Activated CD4-positive, alpha-beta memory T cell treated with anti-CD3 and anti-CD28 coated beads for 36 hours (primary cell): ENCODE data around the gene TMEM232. TPM values are rescaled to one million over a fixed set of nuclear protein-coding genes. Genes with fewer than 3 reads are reported as not detected.
"Not testable (repeated sequence)": the region's sequence is repeated elsewhere in the genome, so short reads cannot be mapped to it uniquely, and the experiment has no call there.

Experiments
- CTCF ChIA-PET: fragments of 350-600 bp; sonication (Branson Sonifier 250); formaldehyde crosslinking; loops from one replicate; lab custom pipeline; 2021; ENCODE audit warnings: antibody characterized with exemption, inconsistent platforms; lab: Charles Lee
- POLR2A ChIA-PET: fragments of 350-600 bp; sonication (Branson Sonifier 250); formaldehyde crosslinking; loops from one replicate; lab custom pipeline; 2021; ENCODE audit warnings: antibody characterized with exemption; lab: Charles Lee
- DNase-seq: peaks from one replicate; pipeline ENCODE4 v3.0.0-alpha.2; 2020
- H3K27ac Mint-ChIP-seq: one replicate; pipeline ENCODE4 v1.8.0; 2021; ENCODE audit warnings: mixed read lengths
- H3K27me3 Mint-ChIP-seq: one replicate; pipeline ENCODE4 v1.8.0; 2021; ENCODE audit warnings: mixed read lengths
- H3K36me3 Mint-ChIP-seq: one replicate; pipeline ENCODE4 v1.8.0; 2021; ENCODE audit warnings: mixed read lengths
- H3K4me1 Mint-ChIP-seq: one replicate; pipeline ENCODE4 v1.8.0; 2021; ENCODE audit warnings: low read depth, mixed read lengths
- H3K4me3 Mint-ChIP-seq: one replicate; pipeline ENCODE4 v1.8.0; 2021; ENCODE audit warnings: mild to moderate bottlenecking, mixed read lengths
- H3K9me3 Mint-ChIP-seq: one replicate; pipeline ENCODE4 v1.8.0; 2021; ENCODE audit warnings: mixed read lengths
- intact Hi-C: fragments of 100-400 bp; cut with micrococcal nuclease; formaldehyde crosslinking; loops from one replicate; pipeline ENCODE4 v1.15.1; 2023
- total RNA-seq, 2 experiments: library from RNA; stranded (reverse); gene quantifications; one replicate each; pipeline ENCODE4 v1.2.3, GENCODE V29; 2021

The TMEM232 gene
- total RNA-seq, 2 experiments from 2014 or later = 0.74 to 0.92 TPM

- no peak overlapping the region for H3K4me3 Mint-ChIP-seq
- H3K27ac Mint-ChIP-seq = no peak overlapping the region
- POLR2A ChIA-PET = no interaction called here
- H3K9me3 Mint-ChIP-seq = no peaks in the 10 kb centered on the region
- H3K27me3 Mint-ChIP-seq = peaks cover 4% of the 10 kb centered on the region
- peaks cover 2% of the 10 kb centered on the region for H3K4me1 Mint-ChIP-seq
- H3K36me3 Mint-ChIP-seq = no peaks in the 10 kb centered on the region
- DNase-seq = no peak
- intact Hi-C loops = no loop called here
- CTCF ChIA-PET = no interaction called here
Measured at GRCh38 chr5:110703481-110703880, 23.0 kb downstream of the TMEM232 start.

- Mint-ChIP-seq H3K36me3 (no peaks in the 10 kb centered on the region), H3K9me3 (no peaks in the 10 kb centered on the region), H3K27me3 (peaks cover 4% of the 10 kb centered on the region), H3K4me3 (no peak overlapping the region), H3K4me1 (peaks cover 2% of the 10 kb centered on the region), H3K27ac (no peak overlapping the region)
- DNase-seq = no peak
- intact Hi-C loops = no loop called here
- POLR2A ChIA-PET = no interaction called here
- CTCF ChIA-PET = no interaction called here
Measured at GRCh38 chr5:110702704-110703103, 23.8 kb downstream of the TMEM232 start.

- intact Hi-C loops = no loop called here
- no peak for DNase-seq
- ChIA-PET CTCF (no interaction called here), POLR2A (no interaction called here)
- Mint-ChIP-seq H3K4me1 (peaks cover 2% of the 10 kb centered on the region), H3K9me3 (no peaks in the 10 kb centered on the region), H3K36me3 (no peaks in the 10 kb centered on the region), H3K27ac (no peak overlapping the region), H3K4me3 (no peak overlapping the region), H3K27me3 (peaks cover 4% of the 10 kb centered on the region)
Measured at GRCh38 chr5:110702300-110702699, 24.2 kb downstream of the TMEM232 start.

- DNase-seq, H3K36me3 Mint-ChIP-seq, H3K4me1 Mint-ChIP-seq, H3K27ac Mint-ChIP-seq, H3K9me3 Mint-ChIP-seq, CTCF ChIA-PET, intact Hi-C loops, H3K27me3 Mint-ChIP-seq, POLR2A ChIA-PET, H3K4me3 Mint-ChIP-seq: not testable (repeated sequence)
Measured at GRCh38 chr5:110692669-110693068, 33.8 kb downstream of the TMEM232 start.

- H3K27me3 Mint-ChIP-seq, H3K4me1 Mint-ChIP-seq, H3K36me3 Mint-ChIP-seq, H3K27ac Mint-ChIP-seq, H3K9me3 Mint-ChIP-seq, CTCF ChIA-PET, DNase-seq, H3K4me3 Mint-ChIP-seq, POLR2A ChIA-PET, intact Hi-C loops: not testable (repeated sequence)
Measured at GRCh38 chr5:110690587-110690986, 35.9 kb downstream of the TMEM232 start.

GRCh38 chr5:110687485-110687884, 39.0 kb downstream of the TMEM232 start:
- DNase-seq = no peak
- Mint-ChIP-seq H3K27ac (no peak overlapping the region), H3K36me3 (no peaks in the 10 kb centered on the region), H3K4me3 (no peak overlapping the region), H3K9me3 (no peaks in the 10 kb centered on the region), H3K4me1 (peaks cover 4% of the 10 kb centered on the region), H3K27me3 (no peaks in the 10 kb centered on the region)
- intact Hi-C loops = no loop called here
- CTCF ChIA-PET = no interaction called here
- POLR2A ChIA-PET = no interaction called here

- no peaks in the 10 kb centered on the region for H3K27me3 Mint-ChIP-seq
- DNase-seq = no peak
- no peaks in the 10 kb centered on the region for H3K36me3 Mint-ChIP-seq
- POLR2A ChIA-PET = no interaction called here
- no peaks in the 10 kb centered on the region for H3K9me3 Mint-ChIP-seq
- CTCF ChIA-PET = no interaction called here
- peaks cover 4% of the 10 kb centered on the region for H3K4me1 Mint-ChIP-seq
- intact Hi-C loops = no loop called here
- H3K4me3 Mint-ChIP-seq = no peak overlapping the region
- no peak overlapping the region for H3K27ac Mint-ChIP-seq
Measured at GRCh38 chr5:110686270-110686669, 40.2 kb downstream of the TMEM232 start.

GRCh38 chr5:110681953-110682352, 44.5 kb downstream of the TMEM232 start:
- no peaks in the 10 kb centered on the region for H3K36me3 Mint-ChIP-seq
- CTCF ChIA-PET = no interaction called here
- H3K4me3 Mint-ChIP-seq = no peak overlapping the region
- intact Hi-C loops = no loop called here
- H3K9me3 Mint-ChIP-seq = no peaks in the 10 kb centered on the region
- no peak for DNase-seq
- no peaks in the 10 kb centered on the region for H3K27me3 Mint-ChIP-seq
- POLR2A ChIA-PET = no interaction called here
- H3K4me1 Mint-ChIP-seq = peaks cover 4% of the 10 kb centered on the region
- H3K27ac Mint-ChIP-seq = no peak overlapping the region

- Mint-ChIP-seq H3K36me3 (no peaks in the 10 kb centered on the region), H3K27ac (no peak overlapping the region), H3K4me3 (no peak overlapping the region), H3K9me3 (no peaks in the 10 kb centered on the region), H3K27me3 (no peaks in the 10 kb centered on the region), H3K4me1 (peaks cover 2% of the 10 kb centered on the region)
- ChIA-PET POLR2A (no interaction called here), CTCF (no interaction called here)
- intact Hi-C loops = no loop called here
- no peak for DNase-seq
Measured at GRCh38 chr5:110681109-110681508, 45.4 kb downstream of the TMEM232 start.

GRCh38 chr5:110676554-110676953, 49.9 kb downstream of the TMEM232 start:
- H3K4me3 Mint-ChIP-seq, H3K27ac Mint-ChIP-seq, POLR2A ChIA-PET, H3K27me3 Mint-ChIP-seq, CTCF ChIA-PET, H3K36me3 Mint-ChIP-seq, H3K4me1 Mint-ChIP-seq, H3K9me3 Mint-ChIP-seq, intact Hi-C loops, DNase-seq: not testable (repeated sequence)

- no peak for DNase-seq
- CTCF ChIA-PET = no interaction called here
- intact Hi-C loops = no loop called here
- Mint-ChIP-seq H3K9me3 (no peaks in the 10 kb centered on the region), H3K27ac (no peak overlapping the region), H3K4me1 (no peaks in the 10 kb centered on the region), H3K36me3 (no peaks in the 10 kb centered on the region), H3K4me3 (no peak overlapping the region), H3K27me3 (no peaks in the 10 kb centered on the region)
- POLR2A ChIA-PET = no interaction called here
Measured at GRCh38 chr5:110665184-110665726, 61.2 kb downstream of the TMEM232 start.

GRCh38 chr5:110663525-110663924, 62.9 kb downstream of the TMEM232 start:
- no peak overlapping the region for H3K27ac Mint-ChIP-seq
- ChIA-PET CTCF (no interaction called here), POLR2A (no interaction called here)
- no peaks in the 10 kb centered on the region for H3K27me3 Mint-ChIP-seq
- no peak for DNase-seq
- H3K4me1 Mint-ChIP-seq = peaks cover under 1% of the 10 kb centered on the region
- H3K36me3 Mint-ChIP-seq = no peaks in the 10 kb centered on the region
- H3K4me3 Mint-ChIP-seq = no peak overlapping the region
- H3K9me3 Mint-ChIP-seq = no peaks in the 10 kb centered on the region
- intact Hi-C loops = no loop called here

- no peak for DNase-seq
- intact Hi-C loops = loop anchor here (5.0 kb wide), 1 partner anchor 571 kb away; no protein-coding TSS in a partner anchor
- Mint-ChIP-seq H3K4me1 (peaks cover 8% of the 10 kb centered on the region), H3K27ac (no peak overlapping the region), H3K36me3 (no peaks in the 10 kb centered on the region), H3K27me3 (no peaks in the 10 kb centered on the region), H3K4me3 (no peak overlapping the region), H3K9me3 (no peaks in the 10 kb centered on the region)
- POLR2A ChIA-PET = no interaction called here
- CTCF ChIA-PET = no interaction called here
Measured at GRCh38 chr5:110658006-110658405, 68.5 kb downstream of the TMEM232 start.
